Daoy (cell line): Measurements from ENCODE around the gene GUSB. TPM values are rescaled to one million over a fixed set of nuclear protein-coding genes. Genes with fewer than 3 reads are reported as not detected.
A peak's percentile ranks its signal among the peaks of the same experiment; 100 is the strongest.
"Not testable (repeated sequence)": the region's sequence is repeated elsewhere in the genome, so short reads cannot be mapped to it uniquely, and the experiment has no call there.

Source experiments
- DNase-seq: peaks from one replicate; pipeline ENCODE4 v3.0.0-alpha.2; 2015; ENCODE audit warnings: low read depth
- total RNA-seq: library from RNA; depleted of rRNA; stranded (reverse); fragments of >200 nt; shearing (Covaris generic); gene quantifications from 2 replicates; pipeline ENCODE4 v1.2.3, GENCODE V29; 2014; rRNA removed

Gene GUSB
- 22.7 and 41.4 TPM in 2 replicates for total RNA-seq

DNA sequence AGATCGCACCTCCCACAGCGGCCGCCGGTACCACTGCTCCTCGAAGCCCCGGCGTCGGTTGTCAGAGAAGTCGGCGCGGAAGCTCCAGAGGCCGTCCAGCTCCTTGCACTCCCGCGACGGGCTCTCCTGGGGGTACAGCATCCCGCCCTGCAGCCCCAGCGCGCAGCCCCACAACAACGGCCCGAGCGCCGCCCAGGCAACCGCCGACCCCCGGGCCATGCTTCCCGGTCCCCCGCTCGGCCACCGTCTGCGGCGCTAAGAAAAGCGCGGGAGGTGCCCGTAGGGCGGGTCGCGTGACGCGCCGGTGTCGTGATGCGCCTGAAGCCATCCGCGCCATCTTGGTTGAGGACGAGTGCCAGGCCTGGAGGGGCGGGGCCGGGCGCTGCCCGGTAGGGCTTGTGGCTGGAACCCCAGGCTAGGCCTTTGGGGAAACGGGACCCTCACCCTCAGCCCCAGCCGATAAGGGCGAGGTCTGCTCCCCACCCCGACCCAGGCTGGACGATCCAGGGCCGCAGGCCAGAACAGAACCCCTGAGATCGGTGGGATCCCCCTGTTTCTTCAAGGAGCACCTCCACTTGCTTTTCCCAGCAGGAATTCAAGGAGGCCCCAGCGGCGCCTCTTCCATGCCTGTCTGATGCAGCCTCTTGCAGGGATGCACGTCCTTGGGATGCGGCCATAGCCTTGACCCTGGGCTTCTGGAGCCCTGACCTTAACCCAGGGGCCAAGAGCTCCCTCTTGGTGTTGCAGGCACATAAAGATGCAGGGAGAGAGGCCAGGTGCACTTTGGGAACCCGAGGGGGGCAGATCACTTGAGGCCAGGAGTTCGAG, at the start of gene GUSB:
Gene GUSB (minus strand): TSS at position 249 of the 828 bp plus-strand sequence. CDS start 30 bp downstream, at position 219.
- peak; percentile 98 for DNase-seq

DNA sequence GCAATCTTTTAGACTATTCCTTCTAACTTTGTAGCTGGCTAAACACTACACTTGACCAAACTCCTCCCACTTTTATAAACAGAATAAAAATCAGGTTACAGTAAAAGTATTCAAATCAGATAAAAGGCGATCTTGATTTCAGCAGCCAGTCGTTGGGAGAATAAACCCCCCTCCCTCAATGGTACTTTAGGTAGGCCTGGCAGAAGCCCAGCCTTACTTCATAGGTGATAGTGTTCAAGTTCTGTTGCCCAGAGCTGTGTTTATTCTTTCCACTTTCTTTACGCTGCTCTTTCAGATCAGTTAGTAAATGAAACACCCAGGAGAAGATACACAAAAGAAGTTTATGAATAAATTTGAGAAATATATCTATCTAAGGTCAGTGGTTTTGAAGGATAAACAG, 46.3 kb upstream of the GUSB start:
- not testable (repeated sequence) for DNase-seq

DNA sequence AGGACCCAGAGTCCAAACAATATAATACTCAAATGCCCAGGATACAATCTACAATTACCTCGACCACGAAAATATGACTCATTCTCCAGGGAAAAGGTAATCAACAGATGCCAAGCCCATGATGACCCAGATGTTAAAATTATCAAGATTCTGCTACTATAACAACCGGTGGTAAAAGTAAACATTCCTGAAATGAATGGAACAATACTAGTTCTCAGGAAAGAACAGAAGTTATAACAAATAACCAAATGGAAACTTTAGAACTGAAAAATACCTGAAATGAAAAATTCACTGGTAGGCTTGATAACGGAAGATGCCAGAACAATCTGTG, 34.1 kb upstream of the GUSB start:
- peak; percentile 85 for DNase-seq

DNA sequence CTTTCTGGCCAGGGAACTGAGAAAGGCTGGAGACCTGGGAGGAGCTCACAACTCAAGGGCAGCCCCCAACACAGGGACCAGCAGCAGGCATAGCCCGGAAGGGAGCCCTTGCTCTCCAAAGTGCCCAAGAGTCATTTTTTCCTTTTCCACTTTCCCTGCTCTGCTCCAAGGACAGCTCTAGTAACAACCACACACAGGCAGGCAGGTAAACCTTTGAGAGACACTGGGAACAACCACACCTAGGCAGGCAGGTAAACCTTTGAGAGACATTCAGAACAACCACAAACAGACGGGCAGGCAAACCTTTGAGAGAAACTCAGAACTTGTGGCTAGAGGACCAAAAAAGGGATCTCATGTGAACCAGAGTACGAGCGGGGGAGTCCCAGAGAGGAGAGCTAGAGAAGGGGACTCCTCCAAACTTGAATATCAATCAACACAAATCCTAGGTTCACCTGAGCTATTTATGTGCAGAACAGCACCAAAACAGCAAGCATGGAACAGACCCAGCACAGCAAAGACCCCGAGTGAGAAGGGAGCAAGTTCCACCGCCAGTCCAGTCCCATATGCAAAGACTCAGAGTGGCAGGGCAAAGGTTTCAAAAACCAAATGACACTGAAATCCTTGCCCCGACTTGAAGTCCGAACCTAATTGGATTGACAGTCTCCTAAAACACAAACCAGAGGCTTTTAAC, 33.6 kb upstream of the GUSB start:
- no peak for DNase-seq

DNA sequence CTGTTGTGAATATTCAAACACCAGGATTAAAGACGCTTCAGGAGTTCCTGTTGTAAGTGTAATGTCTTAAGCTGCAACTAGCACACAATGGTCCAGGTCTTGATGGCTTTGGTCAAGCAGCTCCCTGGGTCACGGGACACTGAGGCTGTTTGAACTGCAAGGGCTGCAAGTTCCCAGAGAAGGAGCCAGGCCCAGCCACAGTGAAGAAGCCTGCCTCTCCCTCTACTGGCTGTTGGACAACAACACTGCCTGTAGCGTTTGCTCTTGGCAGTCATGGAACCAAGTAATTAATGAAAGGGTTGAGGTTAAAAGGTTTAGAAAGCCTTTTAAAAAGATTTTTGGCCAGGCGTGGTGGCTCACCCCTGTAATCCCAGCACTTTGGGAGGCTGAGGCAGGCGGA, 31.9 kb upstream of the GUSB start:
- peak; percentile 56 for DNase-seq

DNA sequence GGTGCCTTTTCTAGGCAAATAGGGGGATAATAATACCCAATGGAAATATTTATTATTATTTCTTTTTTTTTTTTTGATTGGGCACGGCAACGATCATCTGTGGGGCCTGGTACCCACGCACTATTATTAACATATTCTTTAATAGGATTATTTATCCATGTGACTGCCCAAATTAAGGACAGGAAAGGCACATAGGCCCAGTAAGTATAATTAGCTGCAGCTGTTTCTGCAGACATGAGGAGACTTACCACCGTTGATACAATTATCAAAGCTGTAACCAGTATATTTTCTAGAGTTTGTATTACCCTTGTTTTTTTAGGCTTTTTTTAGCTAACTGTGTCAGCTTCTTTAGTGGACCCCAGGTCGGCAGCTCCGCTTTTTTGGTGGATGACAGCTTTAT, 25.2 kb upstream of the GUSB start:
- no peak for DNase-seq

DNA sequence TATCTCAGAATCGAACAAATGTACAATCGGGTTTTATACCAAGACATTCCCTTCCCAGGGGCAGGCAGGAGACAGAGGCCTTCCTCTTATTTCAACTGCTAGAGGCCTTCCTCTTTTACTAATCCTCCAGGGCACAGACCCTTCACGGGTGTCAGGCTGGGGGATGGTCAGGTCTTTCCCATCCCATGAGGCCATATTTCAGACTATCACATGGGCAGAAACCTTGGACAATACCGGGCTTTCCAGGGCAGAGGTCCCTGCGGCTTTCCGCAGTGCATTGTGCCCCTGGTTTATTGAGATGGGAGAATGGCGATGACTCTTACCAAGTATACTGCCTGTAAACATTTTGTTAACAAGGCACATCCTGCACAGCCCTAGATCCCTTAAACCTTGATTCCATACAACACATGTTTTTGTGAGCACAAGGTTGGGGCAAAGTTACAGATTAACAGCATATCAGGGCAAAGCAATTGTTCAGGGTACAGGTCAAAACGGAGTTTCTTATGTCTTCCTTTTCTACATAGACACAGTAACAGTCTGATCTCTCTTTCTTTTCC, 23.2 kb upstream of the GUSB start:
- DNase-seq, result not testable (repeated sequence)

DNA sequence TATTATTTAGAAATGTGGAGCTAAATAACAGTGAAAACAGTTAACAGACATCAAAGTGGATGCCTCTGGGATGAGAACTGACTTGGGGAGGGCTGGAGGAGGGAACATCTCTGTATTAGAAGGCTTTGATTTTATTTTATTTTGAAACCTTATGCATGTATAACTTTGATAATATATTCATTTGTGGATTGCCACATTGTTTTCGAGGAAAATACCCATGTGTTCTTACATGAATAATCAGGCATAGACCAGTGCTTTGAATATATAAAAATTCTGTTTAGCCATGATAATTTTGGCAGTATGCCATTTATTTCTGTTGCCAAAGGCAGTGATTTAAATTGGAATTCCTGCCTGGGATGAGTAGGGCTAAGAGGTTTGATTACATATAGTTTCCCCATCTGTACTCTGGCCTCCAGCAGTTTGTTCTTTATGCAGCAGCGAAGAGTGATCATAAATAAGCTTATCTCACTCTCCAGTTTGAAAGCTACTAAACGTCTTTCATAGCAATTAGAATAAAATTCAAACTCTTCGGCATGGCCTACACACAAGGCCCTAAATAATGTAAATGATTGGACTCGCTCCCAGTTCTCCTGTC, 18.9 kb upstream of the GUSB start:
- DNase-seq, result not testable (repeated sequence)

DNA sequence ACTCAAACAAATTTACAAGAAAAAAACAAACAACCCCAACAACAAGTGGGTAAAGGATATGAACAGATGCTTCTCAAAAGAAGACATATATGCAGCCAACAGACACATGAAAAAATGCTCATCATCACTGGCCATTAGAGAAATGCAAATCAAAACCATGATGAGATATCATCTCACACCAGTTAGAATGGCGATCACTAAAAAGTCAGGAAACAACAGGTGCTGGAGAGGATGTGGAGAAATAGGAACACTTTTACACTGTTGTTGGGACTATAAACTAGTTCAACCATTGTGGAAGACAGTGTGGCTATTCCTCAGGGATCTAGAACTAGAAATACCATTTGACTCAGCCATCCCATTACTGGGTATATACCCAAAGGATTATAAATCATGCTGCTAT, 13.0 kb upstream of the GUSB start:
- DNase-seq, result not testable (repeated sequence)

DNA sequence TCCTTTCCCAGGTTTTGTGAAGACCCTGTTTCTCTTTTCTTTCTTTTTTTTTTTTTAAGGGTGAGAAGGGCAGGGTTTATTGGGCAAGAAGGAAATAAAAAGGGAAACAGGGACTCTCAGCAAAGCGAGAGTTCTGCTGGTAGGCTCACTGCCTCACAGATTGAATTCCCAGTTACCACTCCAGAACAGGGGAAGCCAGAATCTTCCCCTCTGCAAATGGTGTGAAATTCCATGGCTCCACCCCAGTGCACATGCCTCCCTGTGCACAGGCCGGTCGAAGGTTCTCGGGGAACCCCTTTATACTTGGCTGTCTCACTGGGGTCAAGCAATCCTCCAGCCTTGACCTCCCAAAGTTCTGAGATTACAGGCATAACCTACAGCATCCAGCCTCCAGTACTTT, 10.5 kb upstream of the GUSB start:
- no peak for DNase-seq

DNA sequence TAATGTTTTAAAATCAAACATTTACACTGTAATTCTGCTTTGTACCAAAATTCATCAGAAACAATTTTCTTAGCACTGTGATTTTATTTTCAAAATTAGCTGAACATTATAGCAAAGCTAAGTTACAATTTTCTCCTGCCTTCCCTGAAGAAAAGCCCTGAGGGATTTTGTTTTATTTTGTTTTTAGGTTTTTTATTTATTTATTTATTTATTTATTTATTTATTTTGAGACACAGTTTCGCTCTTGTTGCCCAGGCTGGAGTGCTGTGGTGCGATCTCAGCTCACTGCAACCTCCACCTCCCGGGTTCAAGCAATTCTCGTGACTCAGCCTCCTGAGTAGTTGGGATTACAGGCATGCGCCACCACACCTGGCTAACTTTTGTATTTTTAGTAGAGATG, 9.8 kb upstream of the GUSB start:
- not testable (repeated sequence) for DNase-seq

DNA sequence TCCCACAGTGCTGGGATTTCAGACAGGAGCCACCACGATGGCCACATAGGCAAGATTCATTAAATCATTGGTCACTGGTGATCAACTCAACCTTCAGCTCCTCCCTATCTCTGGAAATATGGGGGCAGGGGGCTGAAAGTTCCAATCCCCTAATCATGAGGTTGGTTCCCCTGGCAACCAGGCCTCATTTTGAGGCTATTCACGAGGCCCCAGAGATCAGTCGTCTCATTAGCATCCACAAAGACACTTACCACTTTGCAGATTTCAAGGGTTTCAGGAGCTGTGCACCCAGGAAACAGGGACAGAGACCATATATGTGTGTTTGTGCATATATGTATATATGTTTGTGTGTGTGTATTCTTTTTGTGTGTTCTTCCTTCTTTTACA, 7.7 kb upstream of the GUSB start:
- DNase-seq, result no peak

DNA sequence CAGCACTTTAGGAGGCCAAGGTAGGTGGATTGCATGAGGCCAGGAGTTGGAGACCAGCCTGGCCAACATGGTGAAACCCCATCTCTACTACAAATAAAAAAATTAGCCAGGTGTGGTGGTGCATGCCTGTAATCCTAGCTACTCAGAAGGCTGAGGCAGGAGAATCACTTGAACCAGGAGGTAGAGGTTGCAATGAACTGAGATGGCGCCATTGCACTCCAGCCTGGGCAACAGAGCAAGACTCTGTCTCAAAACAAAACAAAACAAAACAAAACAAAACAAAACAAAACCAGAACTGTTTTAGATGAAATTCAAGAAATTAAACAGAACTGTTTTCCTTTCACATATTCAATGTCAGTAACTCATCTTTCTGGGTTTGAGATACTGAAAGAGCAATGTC, 6.5 kb upstream of the GUSB start:
- DNase-seq, result not testable (repeated sequence)

DNA sequence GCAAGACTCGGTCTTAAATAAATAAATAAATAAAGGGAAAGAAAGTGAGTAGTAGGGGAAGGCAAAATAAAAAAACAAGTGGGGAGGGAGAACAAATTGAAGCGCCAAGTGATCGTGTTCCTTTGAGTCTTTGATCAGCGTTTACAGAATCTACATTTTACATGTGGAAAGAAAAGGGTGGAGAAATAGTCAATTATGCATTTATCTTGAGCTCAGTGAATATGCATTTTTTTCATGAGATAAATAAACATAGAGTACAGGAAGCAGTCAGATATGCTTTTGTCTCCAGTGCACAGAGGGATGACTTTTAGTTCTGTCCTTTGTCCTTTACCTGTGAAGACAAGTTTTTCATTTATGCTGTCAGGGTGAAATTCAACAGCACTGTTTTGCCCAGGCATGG, 6.1 kb upstream of the GUSB start:
- DNase-seq, result no peak

DNA sequence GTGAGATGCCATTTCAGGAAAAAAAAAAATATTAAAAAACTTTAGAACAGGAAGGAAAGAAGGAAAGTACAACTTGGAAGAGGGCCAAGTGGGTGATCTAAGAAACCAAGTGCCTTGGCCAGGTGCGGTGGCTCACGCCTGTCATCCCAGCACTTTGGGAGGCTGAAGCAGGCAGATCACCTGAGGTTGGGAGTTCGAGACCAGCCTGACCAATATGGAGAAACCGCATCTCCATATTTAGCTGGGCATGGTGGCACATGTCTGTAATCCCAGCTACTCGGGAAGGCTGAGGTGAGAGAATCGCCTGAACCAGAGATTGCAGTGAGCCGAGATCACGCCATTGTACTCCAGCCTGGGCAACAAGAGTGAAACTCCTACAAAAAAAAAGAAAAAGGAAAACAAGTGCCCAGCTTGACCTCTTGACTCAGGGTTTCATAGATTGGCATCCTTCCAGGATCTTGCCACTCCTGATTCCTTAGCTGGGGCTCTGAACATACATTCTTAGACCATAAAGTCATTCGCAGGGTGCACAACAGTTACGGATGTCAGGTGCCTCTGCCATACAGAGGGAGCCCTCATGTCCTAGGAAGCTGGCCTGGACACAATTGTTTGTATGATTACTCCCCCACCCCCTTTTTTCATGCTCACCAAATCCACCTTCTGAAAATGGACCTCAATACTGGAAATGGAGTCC, 2.1 kb upstream of the GUSB start:
- peak; percentile 44 for DNase-seq

DNA sequence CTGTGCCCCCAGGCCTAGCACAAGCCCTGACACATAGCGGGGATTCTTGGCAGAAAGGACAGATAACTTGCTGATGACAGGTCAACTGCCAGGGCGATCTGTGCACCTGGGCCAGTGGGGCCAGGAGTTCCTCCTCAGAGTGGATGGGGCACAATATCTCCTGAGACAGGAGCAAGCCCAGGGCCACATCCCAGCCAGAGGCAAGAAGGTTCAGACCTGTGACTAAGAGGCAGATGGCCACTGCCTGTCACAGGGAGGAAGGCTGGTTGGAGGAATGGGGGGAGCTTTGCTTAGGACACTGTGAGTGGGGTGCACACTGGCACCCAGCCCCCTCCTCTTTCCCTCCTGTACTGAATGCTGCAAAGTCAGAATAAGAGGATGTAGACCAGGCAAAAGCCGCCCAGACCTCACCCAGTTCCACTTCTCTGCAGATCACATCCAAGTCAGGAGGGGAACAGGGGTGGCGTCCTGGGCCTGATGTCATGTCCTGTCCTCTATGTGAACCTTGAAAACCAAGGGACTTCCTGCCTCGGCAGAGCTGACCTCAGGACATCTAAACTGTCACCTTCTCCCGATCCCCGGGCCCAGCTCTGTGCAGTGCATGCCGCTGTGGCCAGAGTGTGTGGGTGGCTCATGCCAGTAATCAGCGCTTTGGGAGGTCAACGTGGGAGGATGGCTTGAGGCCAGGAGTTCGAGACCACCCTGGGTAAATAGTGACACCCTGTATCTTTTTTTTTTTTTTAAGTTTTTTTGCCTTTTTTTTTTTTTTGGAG, 1.3 kb downstream of the GUSB start:
- peak; percentile 75 for DNase-seq

DNA sequence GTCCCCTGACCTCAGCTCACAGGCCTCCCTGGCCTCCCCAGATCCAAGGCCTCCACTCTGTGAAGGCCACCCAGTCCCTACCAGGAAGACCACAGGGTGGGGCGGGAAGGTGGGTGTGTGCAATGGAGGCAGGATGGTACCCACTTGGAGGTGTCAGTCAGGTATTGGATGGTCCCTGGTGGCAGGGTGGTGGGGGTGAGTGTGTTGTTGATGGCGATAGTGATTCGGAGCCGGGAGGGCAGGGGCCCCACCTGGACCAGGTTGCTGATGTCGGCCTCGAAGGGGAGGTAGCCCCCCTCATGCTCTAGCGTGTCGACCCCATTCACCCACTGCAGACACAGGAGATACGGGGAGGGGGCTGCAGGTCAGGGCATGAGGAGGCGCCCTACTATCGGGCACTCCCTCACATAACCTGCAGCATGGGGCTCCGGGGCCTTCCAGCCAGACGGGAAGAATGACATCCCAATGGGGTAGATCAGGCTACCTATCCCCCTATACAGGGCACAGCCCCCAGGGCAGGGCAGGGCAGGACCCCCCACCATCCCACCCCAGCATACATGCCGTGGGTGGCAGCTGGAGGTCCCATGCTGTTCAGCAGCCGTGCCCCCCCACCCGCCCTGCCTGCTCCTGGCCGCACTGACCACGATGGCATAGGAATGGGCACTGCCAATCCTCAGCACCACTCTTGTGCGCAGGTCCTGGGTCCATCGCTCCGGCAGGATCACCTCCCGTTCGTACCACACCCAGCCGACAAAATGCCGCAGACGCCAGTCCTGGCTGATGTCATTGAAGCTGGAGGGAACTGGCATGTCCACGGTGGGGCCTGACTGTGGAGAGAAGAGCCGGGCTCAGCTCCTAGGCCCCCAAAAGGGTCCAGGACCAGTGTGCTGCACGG, 2.2 kb downstream of the GUSB start:
- no peak for DNase-seq

DNA sequence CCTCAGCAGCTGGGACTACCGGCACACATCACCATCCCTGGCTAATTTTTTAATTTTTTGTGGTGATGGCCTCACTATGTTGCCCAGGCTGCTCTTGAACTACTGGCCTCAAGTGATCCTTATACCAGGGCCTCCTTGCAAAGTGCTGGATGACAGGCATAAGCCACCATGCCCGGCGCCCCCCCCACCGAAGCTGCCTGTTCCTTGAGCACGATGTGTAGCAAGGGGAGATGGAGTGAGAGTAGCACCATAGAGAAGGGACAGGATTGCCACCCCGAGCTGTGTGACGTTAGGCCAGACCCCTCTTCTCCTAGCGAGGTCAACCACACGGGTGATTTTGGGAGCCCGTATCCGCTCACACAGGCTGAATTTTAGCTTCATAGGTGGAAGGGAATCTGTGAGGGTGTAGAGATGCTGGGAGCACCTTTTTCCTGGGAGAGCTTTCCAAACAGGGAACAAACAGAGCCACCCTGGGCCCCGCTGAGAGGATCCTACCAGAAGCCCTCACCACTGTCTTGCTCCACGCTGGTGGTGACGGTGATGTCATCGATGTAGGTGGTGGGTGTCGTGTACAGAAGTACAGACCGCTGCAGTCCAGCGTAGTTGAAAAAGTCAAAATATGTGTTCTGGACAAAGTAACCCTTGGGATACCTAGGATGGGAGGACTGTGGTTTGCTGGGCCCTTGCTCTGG, 3.0 kb downstream of the GUSB start:
- DNase-seq, result no peak

DNA sequence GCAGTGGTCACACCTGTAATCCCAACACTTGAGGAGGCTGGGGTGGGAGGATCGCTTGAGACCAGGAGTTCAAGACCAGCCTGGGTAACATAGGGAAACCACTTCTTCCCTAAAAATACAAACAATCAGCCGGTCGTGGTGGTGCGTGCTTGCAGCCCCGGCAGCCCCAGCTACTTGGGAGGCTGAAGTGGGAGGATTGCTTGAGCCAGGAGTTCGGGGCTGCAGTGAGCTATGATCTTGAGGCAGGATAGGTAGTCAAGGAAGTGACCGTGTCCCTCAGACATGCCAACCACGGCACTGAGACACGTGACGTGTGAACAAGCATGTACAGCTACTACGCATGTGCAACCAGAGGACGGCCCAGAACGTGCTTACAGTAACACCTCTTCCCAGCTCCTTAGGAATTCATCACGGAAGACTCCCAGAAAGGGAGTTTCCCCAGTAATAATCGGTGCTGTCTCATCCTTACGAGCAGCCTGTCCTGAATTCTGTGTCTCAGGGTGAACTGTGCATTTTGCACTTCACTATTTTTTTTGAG, 5.3 kb downstream of the GUSB start:
- no peak for DNase-seq
